ENCODE results near the gene GSTA1.
"Not testable (repeated sequence)": the region's sequence is repeated elsewhere in the genome, so short reads cannot be mapped to it uniquely, and the experiment has no call there.

GSTA1 gene

GRCh38 chr6:52803668-52804255, at the start of gene GSTA1:
GSTA1 (minus strand) TSS chr6:52803816; CDS start chr6:52799267, 4,549 bp downstream.
- not testable (repeated sequence) for H3K4me3 ChIP-seq (ENCODE audit: insufficient read length, low read depth); H3K4me1 ChIP-seq (ENCODE audit: insufficient read depth, insufficient read length); DNase-seq (ENCODE audit: low read depth, low spot score); H3K9ac ChIP-seq (ENCODE audit: insufficient read length, low read depth); H3K36me3 ChIP-seq (ENCODE audit: insufficient read depth, insufficient read length, low read length); H3K27me3 ChIP-seq (ENCODE audit: insufficient read depth, insufficient read length); H3K9me3 ChIP-seq (ENCODE audit: insufficient read depth, low read length)

GRCh38 chr6:52849137-52849536, 45.5 kb upstream of the GSTA1 start:
- Histone ChIP-seq H3K27me3 (ENCODE audit: insufficient read depth, insufficient read length) (no peaks in the 10 kb centered on the region), H3K4me1 (ENCODE audit: insufficient read depth, insufficient read length) (no peaks in the 10 kb centered on the region), H3K36me3 (ENCODE audit: insufficient read depth, insufficient read length, low read length) (no peaks in the 10 kb centered on the region), H3K4me3 (ENCODE audit: insufficient read length, low read depth) (no peak overlapping the region), H3K9me3 (ENCODE audit: insufficient read depth, low read length) (peaks cover 12% of the 10 kb centered on the region; the same call in 1 of the 2 replicates), H3K9ac (ENCODE audit: insufficient read length, low read depth) (no peak overlapping the region)
- no peak for DNase-seq (ENCODE audit: low read depth, low spot score)
- no peak for TF ChIP-seq SUZ12 (IDR thresholded peaks at IDR 0.05; ENCODE audit: extremely low read depth, insufficient read depth, insufficient read length)
- no peak for TF ChIP-seq YY1 (IDR thresholded peaks at IDR 0.05; ENCODE audit: insufficient read depth, insufficient read length)
- TF ChIP-seq ZNF274 (IDR thresholded peaks at IDR 0.05; ENCODE audit: low read depth, low read length), result no peak

- Histone ChIP-seq H3K9ac (ENCODE audit: insufficient read length, low read depth) (no peak overlapping the region), H3K9me3 (ENCODE audit: insufficient read depth, low read length) (peaks cover 12% of the 10 kb centered on the region; the same call in 1 of the 2 replicates), H3K27me3 (ENCODE audit: insufficient read depth, insufficient read length) (no peaks in the 10 kb centered on the region), H3K4me1 (ENCODE audit: insufficient read depth, insufficient read length) (no peaks in the 10 kb centered on the region), H3K36me3 (ENCODE audit: insufficient read depth, insufficient read length, low read length) (no peaks in the 10 kb centered on the region), H3K4me3 (ENCODE audit: insufficient read length, low read depth) (no peak overlapping the region)
- TF ChIP-seq YY1 (IDR thresholded peaks at IDR 0.05; ENCODE audit: insufficient read depth, insufficient read length) (no peak), SUZ12 (IDR thresholded peaks at IDR 0.05; ENCODE audit: extremely low read depth, insufficient read depth, insufficient read length) (no peak), ZNF274 (IDR thresholded peaks at IDR 0.05; ENCODE audit: low read depth, low read length) (no peak)
- DNase-seq (ENCODE audit: low read depth, low spot score), result no peak
Observed at GRCh38 chr6:52846002-52846401, 42.4 kb upstream of the GSTA1 start.

DNA sequence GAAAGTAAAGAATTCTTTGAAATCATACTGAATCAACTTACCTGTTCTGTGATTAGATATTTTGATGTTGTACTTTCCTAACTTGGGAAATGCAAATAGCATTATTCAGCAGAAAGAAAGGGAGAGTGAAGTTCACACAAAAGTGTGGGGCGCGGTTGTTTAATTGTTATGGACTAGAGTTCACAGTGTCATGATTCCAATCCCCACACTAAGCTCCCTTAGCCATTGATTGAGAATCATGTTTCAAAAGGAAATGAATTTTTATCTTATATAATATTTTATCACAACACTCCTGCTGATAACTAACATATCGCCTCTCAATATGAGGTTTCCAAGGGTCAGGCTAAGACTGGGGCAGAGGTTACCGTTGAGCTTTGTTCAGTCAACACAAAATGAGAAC, 40.0 kb upstream of the GSTA1 start:
- Histone ChIP-seq H3K36me3 (ENCODE audit: insufficient read depth, insufficient read length, low read length) (no peaks in the 10 kb centered on the region), H3K9ac (ENCODE audit: insufficient read length, low read depth) (no peak overlapping the region), H3K27me3 (ENCODE audit: insufficient read depth, insufficient read length) (no peaks in the 10 kb centered on the region), H3K4me3 (ENCODE audit: insufficient read length, low read depth) (no peak overlapping the region), H3K4me1 (ENCODE audit: insufficient read depth, insufficient read length) (no peaks in the 10 kb centered on the region), H3K9me3 (ENCODE audit: insufficient read depth, low read length) (peaks cover 8% of the 10 kb centered on the region)
- TF ChIP-seq SUZ12 (IDR thresholded peaks at IDR 0.05; ENCODE audit: extremely low read depth, insufficient read depth, insufficient read length), result no peak
- no peak for TF ChIP-seq YY1 (IDR thresholded peaks at IDR 0.05; ENCODE audit: insufficient read depth, insufficient read length)
- no peak for TF ChIP-seq ZNF274 (IDR thresholded peaks at IDR 0.05; ENCODE audit: low read depth, low read length)
- no peak for DNase-seq (ENCODE audit: low read depth, low spot score)

GRCh38 chr6:52840763-52841585, 37.4 kb upstream of the GSTA1 start, which contains the start of gene GSTA5:
GSTA5 (minus strand) TSS chr6:52840813.
- DNase-seq (ENCODE audit: low read depth, low spot score), result no peak

GRCh38 chr6:52839124-52840055, 35.8 kb upstream of the GSTA1 start:
- no peak overlapping the region for H3K4me3 ChIP-seq (ENCODE audit: insufficient read length, low read depth)
- no peaks in the 10 kb centered on the region for H3K4me1 ChIP-seq (ENCODE audit: insufficient read depth, insufficient read length)
- TF ChIP-seq YY1 (IDR thresholded peaks at IDR 0.05; ENCODE audit: insufficient read depth, insufficient read length), result no peak
- TF ChIP-seq ZNF274 (IDR thresholded peaks at IDR 0.05; ENCODE audit: low read depth, low read length), result no peak
- TF ChIP-seq SUZ12 (IDR thresholded peaks at IDR 0.05; ENCODE audit: extremely low read depth, insufficient read depth, insufficient read length), result no peak
- H3K27me3 ChIP-seq (ENCODE audit: insufficient read depth, insufficient read length), result no peaks in the 10 kb centered on the region
- no peaks in the 10 kb centered on the region for H3K36me3 ChIP-seq (ENCODE audit: insufficient read depth, insufficient read length, low read length)
- peak; percentile 40 for DNase-seq (ENCODE audit: low read depth, low spot score)
- H3K9me3 ChIP-seq (ENCODE audit: insufficient read depth, low read length), result no peaks in the 10 kb centered on the region; the same call in 1 of the 2 replicates
- no peak overlapping the region for H3K9ac ChIP-seq (ENCODE audit: insufficient read length, low read depth)

More at GRCh38 chr6:52840763-52841585, 37.4 kb upstream of the GSTA1 start, which contains the start of gene GSTA5:
- H3K27me3 ChIP-seq (ENCODE audit: insufficient read depth, insufficient read length), result no peaks in the 10 kb centered on the region
- H3K9ac ChIP-seq (ENCODE audit: insufficient read length, low read depth), result no peak within 1 kb of the TSS
- H3K36me3 ChIP-seq (ENCODE audit: insufficient read depth, insufficient read length, low read length), result no peaks in the 10 kb centered on the region
- no peaks in the 10 kb centered on the region for H3K4me1 ChIP-seq (ENCODE audit: insufficient read depth, insufficient read length)
- no peaks in the 10 kb centered on the region; the same call in 1 of the 2 replicates for H3K9me3 ChIP-seq (ENCODE audit: insufficient read depth, low read length)
- no peak for TF ChIP-seq YY1 (IDR thresholded peaks at IDR 0.05; ENCODE audit: insufficient read depth, insufficient read length)
- no peak for TF ChIP-seq ZNF274 (IDR thresholded peaks at IDR 0.05; ENCODE audit: low read depth, low read length)
- no peak for TF ChIP-seq SUZ12 (IDR thresholded peaks at IDR 0.05; ENCODE audit: extremely low read depth, insufficient read depth, insufficient read length)
- H3K4me3 ChIP-seq (ENCODE audit: insufficient read length, low read depth), result no peak within 1 kb of the TSS

All from NT2/D1 (cell line).